Hematopoietic multipotent progenitor cell treated with erythropoietin and hydrocortisone succinate and interleukin-3 and kit ligand, for 4 days (in vitro differentiated cells): Measurements from ENCODE around the gene ORM1.
A peak's percentile ranks its signal among the peaks of the same experiment; 100 is the strongest.
"Not testable (repeated sequence)": the region's sequence is repeated elsewhere in the genome, so short reads cannot be mapped to it uniquely, and the experiment has no call there.

Experiments
- DNase-seq: peaks from one replicate; pipeline ENCODE4 v3.0.0-alpha.2; 2015

The ORM1 gene

GRCh38 chr9:114328357-114328820 lies 5.5 kb downstream of the ORM1 start:
- DNase-seq = not testable (repeated sequence)

GRCh38 chr9:114328937-114329624 lies 6.2 kb downstream of the ORM1 start:
- DNase-seq = not testable (repeated sequence)

DNA sequence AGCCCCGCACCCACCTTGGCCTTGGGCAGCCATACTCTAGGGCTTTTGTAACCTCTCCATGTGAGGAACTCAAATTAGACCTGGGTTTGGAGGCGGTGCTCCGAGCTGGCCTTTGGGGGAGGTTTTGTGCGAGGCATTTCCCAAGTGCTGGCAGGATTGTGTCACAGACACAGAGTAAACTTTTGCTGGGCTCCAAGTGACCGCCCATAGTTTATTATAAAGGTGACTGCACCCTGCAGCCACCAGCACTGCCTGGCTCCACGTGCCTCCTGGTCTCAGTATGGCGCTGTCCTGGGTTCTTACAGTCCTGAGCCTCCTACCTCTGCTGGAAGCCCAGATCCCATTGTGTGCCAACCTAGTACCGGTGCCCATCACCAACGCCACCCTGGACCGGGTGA lies 6.7 kb downstream of the ORM1 start, which contains the start of gene ORM2:
Gene ORM2, plus strand, starts transcription at position 245 of the 398 bp plus-strand sequence. Its CDS starts 36 bp downstream, at position 281.
- DNase-seq = not testable (repeated sequence)

DNA sequence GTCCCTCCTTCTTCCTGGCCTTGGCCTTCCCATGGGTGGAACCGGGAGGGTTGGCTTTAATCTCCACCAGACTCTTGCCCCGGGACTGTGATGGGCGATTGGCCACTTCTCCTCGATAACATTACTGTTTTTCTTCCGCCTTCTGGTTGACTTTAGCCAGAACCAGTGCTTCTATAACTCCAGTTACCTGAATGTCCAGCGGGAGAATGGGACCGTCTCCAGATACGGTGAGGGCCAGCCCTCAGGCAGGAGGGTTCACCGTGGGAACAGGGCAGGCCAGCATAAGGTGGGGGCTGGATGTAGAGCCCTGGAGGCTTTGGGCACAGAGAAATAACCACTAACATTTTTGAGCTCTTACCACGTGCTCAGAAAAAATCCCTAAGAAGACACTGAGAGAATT lies 7.7 kb downstream of the ORM1 start:
- DNase-seq = no peak

DNA sequence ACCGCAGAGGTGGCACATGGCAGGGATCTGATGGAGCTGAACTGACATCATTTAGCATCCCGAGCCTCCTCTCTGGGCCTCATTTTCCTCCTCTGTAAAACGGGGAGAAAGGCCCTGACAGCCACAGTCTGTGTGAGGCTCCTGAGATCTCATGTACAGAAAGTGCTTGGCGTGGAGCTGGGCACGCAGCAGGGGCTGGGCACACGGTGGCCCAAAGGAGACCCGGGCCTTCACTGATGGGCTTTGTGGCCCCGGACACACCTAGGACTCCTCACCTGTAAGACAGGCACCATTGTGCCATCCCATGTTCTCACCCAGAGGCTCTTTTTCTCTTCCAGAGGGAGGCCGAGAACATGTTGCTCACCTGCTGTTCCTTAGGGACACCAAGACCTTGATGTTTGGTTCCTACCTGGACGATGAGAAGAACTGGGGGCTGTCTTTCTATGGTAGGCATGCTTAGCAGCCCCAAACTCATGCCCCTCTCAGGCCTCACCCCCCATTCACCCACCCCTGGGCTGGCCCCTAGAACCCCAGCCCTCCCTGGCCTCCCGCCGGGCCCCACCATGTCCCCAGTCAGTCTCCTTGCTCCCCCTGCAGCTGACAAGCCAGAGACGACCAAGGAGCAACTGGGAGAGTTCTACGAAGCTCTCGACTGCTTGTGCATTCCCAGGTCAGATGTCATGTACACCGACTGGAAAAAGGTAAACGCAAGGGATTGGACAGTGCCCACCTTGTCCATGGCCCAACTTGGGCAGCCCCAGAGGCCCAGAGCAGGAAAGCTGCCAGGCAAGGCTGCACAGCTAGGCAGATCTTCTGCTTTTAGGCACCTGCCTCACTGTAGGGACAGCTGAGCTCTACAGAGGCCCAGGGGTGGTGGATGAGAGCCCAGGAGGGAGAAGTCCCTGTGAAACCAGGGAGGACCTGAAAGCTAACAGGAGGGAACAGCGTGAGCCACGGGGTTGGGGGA lies 8.6 kb downstream of the ORM1 start:
- DNase-seq = not testable (repeated sequence)

- DNase-seq = not testable (repeated sequence)
Observed at GRCh38 chr9:114332474-114333040, 9.7 kb downstream of the ORM1 start.

GRCh38 chr9:114333718-114334117 lies 10.8 kb downstream of the ORM1 start:
- DNase-seq = not testable (repeated sequence)

GRCh38 chr9:114334490-114334889 lies 11.6 kb downstream of the ORM1 start:
- no peak for DNase-seq

DNA sequence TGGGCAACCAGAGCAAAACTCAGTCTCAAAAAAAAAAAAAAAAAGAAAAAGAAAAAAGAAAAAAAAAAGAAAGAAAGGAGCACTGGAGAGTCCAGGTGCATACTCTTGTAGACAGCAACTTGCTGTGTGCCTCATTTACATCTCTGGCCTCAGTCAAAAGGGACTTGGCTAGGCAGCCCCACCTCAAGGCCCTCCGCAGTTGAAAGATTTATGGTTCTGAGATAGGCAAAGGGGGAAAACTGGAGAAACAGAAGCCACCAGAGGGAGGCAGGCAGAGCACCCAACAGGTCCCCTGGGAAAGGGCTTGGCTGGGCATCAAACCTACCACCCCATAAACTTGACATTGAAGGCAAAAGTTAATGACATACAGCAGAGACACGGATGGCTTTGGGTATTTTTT lies 12.8 kb downstream of the ORM1 start:
- no peak for DNase-seq

- DNase-seq = no peak
Observed at GRCh38 chr9:114336157-114336556, 13.3 kb downstream of the ORM1 start.

DNA sequence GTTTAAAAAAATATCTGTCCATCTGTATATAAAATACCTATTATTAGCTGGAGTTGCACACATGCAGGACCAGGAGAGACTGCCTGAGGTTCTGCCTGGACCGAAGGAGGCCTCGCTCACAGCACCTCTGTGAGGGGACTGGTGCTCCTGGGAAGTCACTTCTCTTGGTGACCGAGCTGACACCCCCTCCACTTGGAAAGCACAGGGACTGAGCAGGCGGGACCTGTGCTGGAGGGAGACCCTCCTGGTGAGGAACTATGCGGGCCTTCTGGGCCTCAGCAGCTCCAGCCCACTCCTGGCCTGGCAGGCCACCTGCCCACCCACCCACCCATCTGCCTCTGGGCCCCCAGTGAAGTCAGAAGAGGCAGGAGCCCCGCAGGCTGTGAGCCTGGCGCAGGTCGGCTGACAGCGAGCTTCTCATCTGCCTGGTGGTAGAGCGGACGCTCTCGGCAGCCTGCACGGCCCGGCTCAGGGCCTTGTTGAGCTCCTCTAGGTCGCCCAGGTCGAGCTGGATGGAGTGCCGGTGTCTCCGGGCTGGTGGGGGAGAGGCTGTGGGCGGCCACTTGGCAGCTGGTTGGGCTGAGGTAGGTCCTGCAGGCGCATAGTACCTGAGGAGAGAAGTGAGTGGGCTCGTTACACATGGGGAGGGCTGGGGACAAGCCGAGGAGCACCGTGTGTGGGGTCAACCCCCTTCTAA lies 13.9 kb downstream of the ORM1 start:
- no peak for DNase-seq

DNA sequence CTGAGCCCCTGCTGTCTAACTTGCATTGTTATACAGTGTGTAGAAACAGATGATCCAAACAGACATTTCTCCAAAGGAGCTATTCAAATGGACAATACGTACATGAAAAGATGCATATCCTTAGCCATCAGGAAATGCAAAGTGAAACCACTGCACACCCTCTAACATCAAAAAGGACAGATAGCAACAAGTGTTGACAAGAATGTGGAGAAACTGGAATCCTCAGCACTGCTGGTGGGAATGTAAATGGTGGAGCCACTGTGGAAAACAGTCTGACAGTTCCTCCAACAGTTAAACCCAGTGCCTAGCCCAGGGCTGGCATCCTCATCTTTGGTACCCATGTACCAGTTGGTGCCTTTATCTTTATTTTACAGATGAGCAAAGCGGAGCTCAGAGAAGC lies 15.3 kb downstream of the ORM1 start:
- DNase-seq = no peak

DNA sequence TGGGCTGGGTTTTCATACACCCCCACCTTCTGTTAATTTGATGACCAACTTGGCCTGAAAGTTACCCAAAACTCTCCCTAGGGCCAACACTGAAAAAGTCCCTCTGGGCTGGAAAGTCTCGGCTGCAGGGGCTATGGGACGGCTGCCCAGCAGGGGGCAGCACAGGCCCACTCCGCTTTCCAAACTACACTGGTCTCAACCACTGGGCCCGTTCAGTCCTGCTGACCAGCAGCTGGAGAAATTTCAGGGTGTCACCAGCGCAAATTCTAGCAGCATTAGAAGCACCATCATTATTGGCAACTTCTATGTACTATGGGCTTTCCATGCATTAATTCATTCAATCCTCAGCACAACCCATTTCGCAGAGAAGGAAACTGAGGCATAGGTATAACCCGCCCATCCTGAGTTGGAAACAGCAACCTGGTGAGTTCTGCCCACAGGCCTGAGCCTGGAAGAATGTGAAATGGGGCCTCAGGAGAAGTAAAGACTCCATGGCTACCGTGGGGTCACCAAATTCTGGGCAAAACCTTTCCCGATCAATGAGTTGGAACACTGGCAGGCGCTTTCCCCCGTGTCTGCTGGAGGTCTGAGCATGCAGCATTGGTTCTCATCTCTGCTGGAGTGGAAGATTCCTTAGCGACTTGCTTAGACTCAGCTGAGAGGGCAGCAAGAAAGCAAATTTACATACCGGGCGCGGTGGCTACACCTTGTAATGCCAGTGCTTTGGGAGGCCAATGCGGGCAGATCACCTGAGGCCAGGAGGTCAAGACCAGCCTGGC lies 16.4 kb downstream of the ORM1 start:
- DNase-seq = peak; percentile 77

DNA sequence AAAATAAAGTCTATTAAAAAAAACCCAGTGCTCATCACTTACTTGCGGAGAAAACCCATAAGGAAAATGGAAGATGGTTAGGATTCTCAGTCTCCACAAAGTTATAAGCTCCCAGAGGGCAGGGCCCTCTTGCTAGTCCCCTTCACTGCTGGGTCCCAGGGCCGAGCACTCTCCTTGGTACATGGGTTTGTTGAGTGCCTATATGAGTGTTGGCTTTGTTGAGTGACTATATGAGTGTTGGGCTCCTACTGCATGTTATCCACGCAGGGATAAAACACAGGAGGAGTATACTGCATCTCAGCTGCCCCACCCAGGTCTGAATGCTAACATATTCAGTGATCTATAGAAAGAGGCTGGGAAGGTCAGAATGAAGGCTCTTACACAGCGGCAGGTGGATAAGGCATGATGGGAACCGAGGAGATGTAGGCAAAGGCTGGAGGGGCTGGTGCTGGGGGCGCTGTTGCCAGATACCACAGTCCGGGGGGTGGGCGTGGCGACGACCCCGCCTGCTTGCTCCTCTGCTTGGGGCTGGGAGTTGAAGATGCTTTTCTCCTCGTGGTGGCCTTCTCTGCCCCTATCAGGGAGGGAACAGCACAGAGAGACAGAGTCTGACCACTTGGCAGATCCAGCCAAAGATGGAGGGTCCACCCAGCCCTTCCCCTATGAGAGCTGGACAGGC lies 18.4 kb downstream of the ORM1 start:
- no peak for DNase-seq

DNA sequence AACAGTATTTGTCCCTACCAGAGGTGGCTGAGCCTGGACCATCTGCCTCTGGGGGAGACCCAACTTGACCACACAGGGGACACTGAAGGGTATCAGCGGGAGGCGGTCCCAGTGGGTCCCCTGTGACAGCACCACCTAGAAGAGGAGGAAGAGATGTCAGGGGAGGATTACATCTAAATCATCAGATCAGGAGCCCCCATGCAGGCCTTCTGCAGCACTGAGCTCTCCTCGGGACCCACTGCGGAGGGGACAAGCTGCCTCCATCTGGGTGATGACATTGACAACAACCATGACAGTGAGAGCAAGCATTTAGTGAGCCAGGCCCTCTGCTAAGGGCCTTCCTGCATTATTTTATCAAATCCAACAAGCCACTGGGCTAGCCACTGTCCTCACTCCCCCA lies 19.1 kb downstream of the ORM1 start:
- no peak for DNase-seq

GRCh38 chr9:114342755-114343440 lies 20.0 kb downstream of the ORM1 start:
- no peak for DNase-seq

- no peak for DNase-seq
Observed at GRCh38 chr9:114343471-114344187, 20.7 kb downstream of the ORM1 start.

DNA sequence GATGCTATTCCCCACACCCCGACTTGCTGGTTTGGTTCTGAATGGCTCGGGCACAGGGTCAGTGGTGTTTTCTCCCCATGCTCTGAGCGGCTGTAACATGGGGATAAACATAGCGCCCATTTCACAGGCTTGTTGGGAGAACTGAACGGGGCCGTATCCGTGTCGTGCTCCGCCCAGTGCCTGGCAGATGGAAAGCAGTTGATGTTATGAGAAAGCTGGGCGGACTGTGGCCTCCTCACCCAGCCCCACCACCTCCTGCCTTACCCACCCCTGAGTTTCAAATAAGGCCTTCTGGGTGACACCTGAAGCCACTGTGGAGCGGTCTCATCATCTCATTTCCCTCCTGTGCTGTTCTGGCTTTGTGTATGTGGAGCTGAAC lies 21.3 kb downstream of the ORM1 start:
- no peak for DNase-seq

GRCh38 chr9:114344692-114345091 lies 21.8 kb downstream of the ORM1 start:
- DNase-seq = no peak

- no peak for DNase-seq
Observed at GRCh38 chr9:114345493-114346065, 22.7 kb downstream of the ORM1 start.
